ENCODE results near the gene GSE1.

GSE1 gene

GRCh38 chr16:85686912-85687591 is 73.9 kb downstream of the GSE1 start:
- no peak for DNase-seq

GRCh38 chr16:85687651-85688471 is 74.7 kb downstream of the GSE1 start:
- peak; percentile 15 for DNase-seq

- DNase-seq: peak; percentile 90
Measured at GRCh38 chr16:85688586-85689284, 75.6 kb downstream of the GSE1 start, which contains the start of gene GINS2. Gene GINS2, minus strand, starts transcription at chr16:85688954. Its CDS starts 56 bp downstream, at chr16:85688898.

GRCh38 chr16:85689285-85689949 is 76.3 kb downstream of the GSE1 start:
- DNase-seq: no peak

GRCh38 chr16:85689950-85690320 is 76.8 kb downstream of the GSE1 start:
- no peak for DNase-seq

- DNase-seq: no peak
Measured at GRCh38 chr16:85690469-85691064, 77.4 kb downstream of the GSE1 start.

- DNase-seq: no peak
Measured at GRCh38 chr16:85695196-85696128, 82.3 kb downstream of the GSE1 start.

- no peak for DNase-seq
Measured at GRCh38 chr16:85696781-85697180, 83.7 kb downstream of the GSE1 start.

GRCh38 chr16:85697431-85697830 is 84.3 kb downstream of the GSE1 start:
- no peak for DNase-seq

- no peak for DNase-seq
Measured at GRCh38 chr16:85698459-85698891, 85.4 kb downstream of the GSE1 start.

GRCh38 chr16:85698935-85699558 is 85.9 kb downstream of the GSE1 start:
- no peak for DNase-seq

GRCh38 chr16:85699628-85700027 is 86.5 kb downstream of the GSE1 start:
- no peak for DNase-seq

- DNase-seq: no peak
Measured at GRCh38 chr16:85704011-85704410, 90.9 kb downstream of the GSE1 start.

GRCh38 chr16:85704900-85705846 is 92.1 kb downstream of the GSE1 start:
- DNase-seq: no peak

GRCh38 chr16:85706449-85707034 is 93.4 kb downstream of the GSE1 start:
- no peak for DNase-seq

GRCh38 chr16:85707528-85708095 is 94.5 kb downstream of the GSE1 start:
- no peak for DNase-seq

GRCh38 chr16:85708338-85708737 is 95.2 kb downstream of the GSE1 start:
- no peak for DNase-seq

- no peak for DNase-seq
Measured at GRCh38 chr16:85709766-85710585, 96.9 kb downstream of the GSE1 start.
